Posterior cingulate gyrus (tissue), 11 donors: Measurements from ENCODE around the gene TMEM18.

Experiments
- DNase-seq, 10 donors: peaks; one replicate each; pipeline versions ENCODE4 v3.0.0 to v3.0.0-alpha.2; 2020 to 2021; ENCODE audit warnings: mixed read lengths in 3 of 10
- intact Hi-C: fragments of 100-400 bp; cut with DNase I; formaldehyde crosslinking; loops from one replicate; pipeline ENCODE4 v1.15.1; 2023

TMEM18 gene

DNA sequence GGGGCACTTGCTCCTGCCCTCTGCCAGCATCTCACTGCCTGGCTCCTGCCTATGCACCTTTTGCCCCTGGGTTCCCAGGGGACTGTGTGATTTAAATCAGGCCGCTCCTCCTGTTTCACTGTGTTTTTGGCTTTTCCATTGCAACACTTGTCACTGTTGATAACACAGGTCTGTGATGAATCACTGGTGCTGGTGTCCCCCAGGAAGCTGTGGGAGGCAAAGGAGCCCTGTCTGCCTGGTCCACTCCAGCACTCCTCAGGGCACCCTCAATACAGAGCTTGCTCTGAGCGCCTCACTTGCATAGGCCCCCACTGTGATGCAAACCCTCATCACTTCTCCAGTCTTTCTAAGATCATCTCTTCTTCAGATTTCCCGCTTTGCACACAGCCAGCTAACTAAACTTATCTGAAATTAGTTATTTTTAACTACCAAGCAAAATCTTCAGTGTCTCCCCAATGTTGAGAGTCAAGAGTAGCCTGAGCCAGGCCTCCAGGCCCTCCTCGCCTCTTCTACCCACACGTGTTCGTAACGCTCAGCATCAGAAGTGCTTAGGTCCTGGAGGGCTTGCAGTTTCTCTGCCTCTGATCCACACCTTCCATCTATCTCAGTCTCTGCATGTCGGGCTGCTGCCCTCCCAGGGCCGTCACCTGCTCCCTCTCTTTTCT is 2.8 kb downstream of the TMEM18 start:
- no peak for DNase-seq
- intact Hi-C loops: no loop called here

DNA sequence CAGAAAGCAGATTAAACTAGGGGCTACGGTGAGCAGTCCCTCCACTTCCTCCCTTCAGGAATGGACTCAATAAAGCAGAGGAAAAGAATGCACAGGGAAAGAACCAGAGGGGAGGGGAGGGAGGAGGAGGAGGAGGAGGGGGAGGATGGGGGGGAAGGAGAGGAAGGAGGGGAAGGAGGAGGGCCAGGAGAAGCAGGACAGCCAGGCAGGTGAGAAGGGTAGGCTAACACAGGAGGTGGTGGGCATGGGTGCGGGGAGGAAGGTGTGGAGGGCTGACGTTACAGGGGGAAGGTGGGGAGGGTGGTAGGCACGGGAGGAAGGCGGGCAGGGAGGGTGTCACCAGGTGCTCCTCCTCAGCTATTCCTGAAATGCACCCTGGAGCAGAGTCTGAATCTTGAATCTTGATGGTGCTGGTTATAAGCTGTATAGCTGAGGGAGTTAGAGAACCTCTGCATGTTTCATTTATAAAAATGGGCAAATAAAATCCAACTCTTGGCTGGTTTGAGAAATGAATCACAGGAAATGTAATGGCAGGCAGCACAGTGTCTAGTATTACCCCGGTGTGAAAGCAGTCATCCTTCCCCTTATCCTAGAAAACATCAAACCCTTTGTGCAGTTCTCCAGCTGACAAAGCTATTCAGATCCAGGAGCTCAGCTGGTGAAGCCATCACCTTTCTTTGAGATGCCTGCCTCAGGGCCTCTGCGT is 3.4 kb downstream of the TMEM18 start:
- intact Hi-C loops: no loop called here
- DNase-seq: no peak

DNA sequence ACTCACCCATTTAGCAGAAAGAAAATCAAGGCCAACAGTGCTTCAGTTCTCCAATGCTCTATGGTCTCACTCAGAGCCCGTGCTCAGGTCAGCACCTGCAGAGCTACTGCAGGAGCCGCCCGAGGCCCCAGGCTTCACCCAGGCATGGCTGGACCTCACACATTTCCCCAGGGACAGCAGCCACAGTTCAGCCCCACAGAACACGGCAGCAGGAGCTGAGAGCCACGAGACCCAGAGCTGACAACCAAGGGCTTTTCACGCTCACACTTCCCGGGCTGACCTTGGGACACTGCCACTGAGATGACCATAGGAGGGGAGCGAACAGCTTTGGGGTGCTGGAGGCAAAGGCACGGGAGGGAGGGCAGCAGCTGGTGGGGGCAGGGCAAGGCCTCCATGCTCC is 4.2 kb downstream of the TMEM18 start:
- intact Hi-C loops: no loop called here

DNA sequence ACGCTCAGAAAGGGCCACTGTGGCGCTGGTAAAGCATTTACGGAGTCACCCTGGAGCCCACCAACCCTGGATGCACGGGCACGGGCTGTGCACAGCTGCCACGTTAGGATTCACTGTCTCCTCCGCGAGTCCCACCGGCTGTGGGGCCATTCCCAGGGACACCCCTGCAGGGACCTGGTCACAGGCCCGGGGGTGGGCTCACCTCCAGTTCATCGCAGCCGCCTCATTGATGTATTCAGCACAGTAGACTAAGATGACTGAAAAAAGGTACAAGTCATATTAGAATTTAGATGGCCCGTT is 4.7 kb downstream of the TMEM18 start:
- intact Hi-C loops: no loop called here
- DNase-seq: no peak

More for the DNA sequence above, 4.2 kb downstream of the TMEM18 start:
- DNase-seq: no peak

DNA sequence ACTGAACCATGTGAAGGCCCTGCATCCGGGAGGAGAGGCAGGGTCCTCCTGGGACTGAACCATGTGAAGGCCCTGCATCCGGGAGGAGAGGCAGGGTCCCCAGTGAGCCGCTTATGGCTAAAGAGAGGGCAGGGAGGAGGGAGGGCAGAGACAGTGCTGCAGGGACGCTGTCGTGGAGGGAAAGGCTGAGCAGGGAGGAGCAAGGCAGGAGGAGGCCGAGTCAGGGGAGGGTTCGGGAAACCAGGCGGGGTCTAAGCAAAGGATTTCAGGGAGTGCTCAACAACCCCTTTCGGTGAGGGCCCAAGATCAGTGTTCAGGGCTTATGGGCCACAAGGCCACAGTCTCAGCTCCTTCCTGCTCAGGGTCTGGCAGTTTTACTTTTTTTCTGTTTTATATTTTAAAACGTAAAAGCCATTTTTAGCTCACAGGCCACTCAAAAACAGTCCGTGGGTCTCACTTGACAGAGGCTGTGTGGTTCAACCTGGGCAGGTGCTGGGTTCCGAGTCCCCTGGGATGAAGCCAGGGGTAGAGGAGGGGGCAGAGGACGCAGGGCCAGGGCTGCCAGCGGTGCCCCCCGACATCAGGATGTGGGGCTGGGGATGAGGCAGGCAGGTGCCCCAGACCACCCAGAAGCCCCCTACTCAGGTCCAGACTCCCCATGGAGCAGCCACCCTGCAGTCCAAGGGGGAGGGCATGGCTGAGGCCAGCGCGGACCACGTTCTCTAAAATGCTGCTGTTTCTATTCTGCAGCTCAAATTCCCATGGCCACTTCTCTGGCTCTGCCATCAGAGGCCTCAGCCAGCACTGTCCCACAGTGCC is 5.2 kb downstream of the TMEM18 start:
- no peak for DNase-seq
- intact Hi-C loops: no loop called here

DNA sequence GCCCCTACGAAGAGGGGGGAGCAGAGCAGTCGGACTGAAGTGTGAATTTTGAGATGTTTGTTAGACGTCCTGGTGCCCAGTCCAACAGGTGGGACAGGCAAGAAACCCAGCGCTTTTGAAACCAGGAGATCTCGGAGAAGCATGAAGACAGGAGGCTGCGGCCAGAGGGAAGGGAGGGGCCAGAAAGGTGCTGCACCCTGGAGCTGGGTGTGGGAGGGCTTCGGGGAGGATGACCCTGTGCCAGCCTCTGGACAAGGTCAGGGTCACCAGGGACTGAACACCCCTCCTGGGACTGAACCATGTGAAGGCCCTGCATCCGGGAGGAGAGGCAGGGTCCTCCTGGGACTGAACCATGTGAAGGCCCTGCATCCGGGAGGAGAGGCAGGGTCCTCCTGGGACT is 6.1 kb downstream of the TMEM18 start:
- intact Hi-C loops: no loop called here
- DNase-seq: no peak

DNA sequence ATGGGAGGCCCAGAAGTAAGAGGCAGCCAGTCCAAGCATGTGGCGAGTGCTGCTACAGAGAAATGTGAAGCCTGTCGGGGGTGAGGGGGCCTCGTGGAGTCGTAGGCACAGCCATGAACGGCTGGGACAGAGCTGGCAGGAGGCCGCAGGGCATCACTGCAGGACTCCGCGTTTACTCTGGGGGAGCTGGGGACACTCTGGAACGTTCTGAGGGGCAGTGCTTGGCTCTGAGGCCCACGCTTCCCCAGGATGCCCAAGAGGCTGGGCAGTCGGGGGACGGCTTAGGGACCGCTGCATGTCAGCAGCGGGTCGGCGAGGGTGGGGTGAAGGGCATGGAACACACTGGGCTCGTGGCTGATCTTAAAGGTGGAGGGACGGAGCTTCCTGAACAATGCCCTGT is 6.6 kb downstream of the TMEM18 start:
- DNase-seq: no peak
- intact Hi-C loops: no loop called here

DNA sequence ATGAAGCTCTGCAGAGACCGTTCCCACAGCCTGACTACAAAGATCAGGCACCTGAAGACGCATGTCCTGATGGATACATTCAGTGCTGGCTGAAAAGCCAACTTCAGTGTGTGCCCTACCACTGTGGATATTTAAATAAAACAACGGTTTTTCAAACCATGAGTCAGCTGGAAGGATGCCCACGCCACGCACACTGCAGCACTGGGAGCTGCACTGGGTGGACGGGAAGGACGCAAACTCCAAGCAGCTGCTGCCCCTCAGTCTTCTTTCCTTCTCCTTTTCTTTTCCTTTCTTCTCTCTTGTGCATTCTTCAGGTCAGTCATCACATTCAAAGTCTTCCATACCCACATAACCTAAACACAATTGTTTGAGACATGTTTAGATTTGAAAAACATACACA is 7.9 kb downstream of the TMEM18 start:
- DNase-seq: peak in 3 of 10 donors; percentile 24 to 90 (median 44)
- intact Hi-C loops: no loop called here

DNA sequence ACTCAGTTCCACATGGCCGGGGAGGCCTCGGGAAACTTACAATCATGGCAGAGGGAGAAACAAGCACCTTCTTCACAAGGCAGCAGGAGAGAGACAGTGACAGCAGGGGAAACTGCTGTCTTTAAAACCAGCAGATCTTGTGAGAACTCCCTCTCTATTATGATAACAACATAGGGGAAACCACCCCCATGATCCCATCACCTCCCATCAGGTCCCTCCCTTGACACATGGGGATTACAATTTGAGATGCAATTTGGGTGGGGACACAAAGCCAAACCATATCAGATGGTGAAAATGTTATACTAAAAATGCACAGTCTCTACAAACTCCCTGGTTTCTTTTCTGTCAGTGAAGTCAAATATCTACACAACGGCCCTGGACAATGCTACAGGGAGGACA is 9.2 kb downstream of the TMEM18 start:
- intact Hi-C loops: no loop called here
- no peak for DNase-seq

DNA sequence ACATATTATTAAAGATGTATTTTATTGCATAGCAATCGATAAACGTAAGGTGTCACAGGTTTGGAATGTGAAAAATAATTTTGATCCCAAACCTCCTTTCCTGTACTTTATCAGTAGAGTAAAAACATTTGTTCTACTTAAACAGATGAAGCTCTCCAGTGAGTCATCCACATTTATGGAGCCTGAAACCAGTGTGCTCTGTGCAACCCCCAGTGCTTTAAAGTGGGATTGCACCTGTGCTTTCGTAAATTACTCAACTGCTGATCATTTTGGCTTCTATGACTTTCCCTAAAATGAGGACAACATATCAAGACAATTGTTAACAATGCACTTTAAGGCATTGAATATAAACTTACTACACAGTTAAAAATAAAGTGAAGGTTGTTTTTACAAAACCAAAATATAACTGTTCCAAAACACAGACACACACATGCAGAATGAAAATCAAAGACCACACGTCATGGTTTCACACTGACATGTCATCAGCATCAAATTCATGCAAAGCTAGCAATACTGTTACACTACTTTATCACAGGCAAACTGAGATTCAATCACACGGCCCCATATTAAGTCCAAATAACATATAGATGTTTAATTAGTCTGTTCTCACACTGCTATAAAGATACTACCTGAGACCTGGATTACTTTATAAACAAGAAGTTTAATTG is 9.7 kb downstream of the TMEM18 start:
- intact Hi-C loops: no loop called here

DNA sequence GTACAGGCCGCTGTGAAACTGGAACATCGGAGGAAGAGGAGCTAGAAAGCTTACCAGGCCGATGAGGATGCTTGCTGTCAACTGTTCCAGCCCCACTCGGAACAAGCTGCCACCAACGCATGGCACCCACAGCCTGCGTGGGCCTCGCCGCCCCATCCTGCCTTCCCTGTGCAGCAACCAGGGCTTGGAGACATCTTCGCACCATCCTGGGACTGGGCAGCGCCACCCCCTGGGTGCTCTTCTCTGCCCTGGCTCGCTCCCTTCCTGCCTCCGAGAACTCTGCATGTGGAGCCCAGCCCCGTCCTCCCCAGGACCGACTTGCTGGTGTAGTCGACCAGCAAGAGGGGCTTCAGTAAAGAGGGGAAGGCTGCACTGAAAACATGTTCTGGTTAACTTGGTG is 10.8 kb downstream of the TMEM18 start:
- no peak for DNase-seq
- intact Hi-C loops: no loop called here

More for the DNA sequence above, 9.7 kb downstream of the TMEM18 start:
- no peak for DNase-seq

DNA sequence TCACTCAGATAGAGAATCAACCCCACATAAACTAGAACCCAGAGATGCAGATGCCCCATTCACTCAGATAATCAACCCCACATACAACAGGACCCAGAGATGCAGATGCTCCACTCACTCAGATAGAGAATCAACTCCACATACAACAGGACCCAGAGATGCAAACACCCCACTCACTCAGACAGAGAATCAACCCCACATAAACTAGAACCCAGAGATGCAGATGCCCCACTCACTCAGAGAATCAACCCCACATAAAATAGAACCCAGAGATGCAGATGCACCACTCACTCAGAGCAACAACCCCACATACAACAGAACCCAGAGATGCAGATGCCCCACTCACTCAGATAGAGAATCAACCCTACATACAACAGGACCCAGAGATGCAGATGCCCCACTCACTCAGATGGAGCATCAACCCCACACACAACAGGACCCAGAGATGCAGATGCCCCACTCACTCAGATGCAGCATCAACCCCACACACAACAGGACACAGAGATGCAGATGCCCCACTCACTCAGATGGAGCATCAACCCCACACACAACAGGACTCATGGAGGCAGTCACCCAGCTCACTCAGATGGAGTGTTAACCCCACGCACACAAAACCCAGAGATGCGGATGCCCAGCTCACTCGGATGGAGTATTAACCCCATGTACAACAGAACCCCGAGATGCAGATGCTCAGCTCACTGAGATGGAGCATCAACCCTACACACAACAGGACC is 11.7 kb downstream of the TMEM18 start:
- intact Hi-C loops: no loop called here
- DNase-seq: no peak

DNA sequence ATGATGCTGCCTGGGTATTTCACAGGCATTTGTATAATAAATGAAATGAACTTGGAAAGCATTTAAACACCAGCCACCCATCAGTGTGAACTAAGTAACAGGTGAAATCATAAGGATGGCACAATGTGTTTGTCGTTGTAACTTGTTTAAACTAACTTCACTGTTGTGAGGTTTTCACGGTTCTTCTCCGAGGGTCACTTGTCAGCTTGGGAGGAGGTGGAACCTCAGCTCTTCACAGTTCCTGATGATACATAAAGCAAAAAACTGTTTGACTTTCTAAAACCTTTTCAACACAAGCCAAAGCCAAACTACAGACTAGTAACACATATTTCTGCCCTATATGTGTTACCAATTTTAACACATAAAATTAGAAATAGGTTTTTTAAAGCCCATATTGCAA is 13.1 kb downstream of the TMEM18 start:
- intact Hi-C loops: no loop called here
- DNase-seq: no peak

DNA sequence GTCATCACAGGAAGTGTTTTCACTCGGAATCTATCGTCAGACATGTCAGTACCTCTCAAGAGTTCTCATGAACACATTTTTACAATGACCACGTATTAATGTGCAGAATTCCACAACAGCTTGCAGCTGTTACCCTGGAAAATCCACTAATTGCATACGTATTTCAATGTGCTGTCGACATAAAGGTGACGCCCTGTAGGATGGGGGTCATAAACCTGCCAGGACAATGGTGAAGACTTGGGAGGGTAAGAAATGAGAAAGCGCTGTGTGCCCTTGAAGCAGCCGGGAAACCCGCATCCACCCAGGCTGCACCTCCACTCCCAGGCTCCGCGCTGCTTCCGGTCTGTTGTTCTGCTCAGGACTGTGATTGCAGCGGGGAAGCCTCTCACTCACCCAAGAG is 14.0 kb downstream of the TMEM18 start:
- DNase-seq: no peak
- intact Hi-C loops: no loop called here

DNA sequence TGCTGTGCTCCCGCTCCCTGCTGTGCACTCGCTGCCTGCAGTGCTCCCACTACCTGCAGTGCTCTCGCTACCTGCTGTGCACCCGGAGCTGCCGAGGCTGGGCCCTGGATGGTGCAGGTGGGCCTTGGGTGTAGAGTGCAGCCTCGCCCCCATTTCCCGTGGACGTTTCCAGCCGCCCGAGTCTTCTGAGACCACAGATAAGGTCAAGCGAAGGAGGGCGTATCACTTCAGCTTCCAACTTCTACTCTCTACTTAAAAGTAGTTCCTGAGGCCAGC is 15.9 kb downstream of the TMEM18 start:
- intact Hi-C loops: no loop called here
- DNase-seq: peak in 1 of 10 donors; percentile 73

DNA sequence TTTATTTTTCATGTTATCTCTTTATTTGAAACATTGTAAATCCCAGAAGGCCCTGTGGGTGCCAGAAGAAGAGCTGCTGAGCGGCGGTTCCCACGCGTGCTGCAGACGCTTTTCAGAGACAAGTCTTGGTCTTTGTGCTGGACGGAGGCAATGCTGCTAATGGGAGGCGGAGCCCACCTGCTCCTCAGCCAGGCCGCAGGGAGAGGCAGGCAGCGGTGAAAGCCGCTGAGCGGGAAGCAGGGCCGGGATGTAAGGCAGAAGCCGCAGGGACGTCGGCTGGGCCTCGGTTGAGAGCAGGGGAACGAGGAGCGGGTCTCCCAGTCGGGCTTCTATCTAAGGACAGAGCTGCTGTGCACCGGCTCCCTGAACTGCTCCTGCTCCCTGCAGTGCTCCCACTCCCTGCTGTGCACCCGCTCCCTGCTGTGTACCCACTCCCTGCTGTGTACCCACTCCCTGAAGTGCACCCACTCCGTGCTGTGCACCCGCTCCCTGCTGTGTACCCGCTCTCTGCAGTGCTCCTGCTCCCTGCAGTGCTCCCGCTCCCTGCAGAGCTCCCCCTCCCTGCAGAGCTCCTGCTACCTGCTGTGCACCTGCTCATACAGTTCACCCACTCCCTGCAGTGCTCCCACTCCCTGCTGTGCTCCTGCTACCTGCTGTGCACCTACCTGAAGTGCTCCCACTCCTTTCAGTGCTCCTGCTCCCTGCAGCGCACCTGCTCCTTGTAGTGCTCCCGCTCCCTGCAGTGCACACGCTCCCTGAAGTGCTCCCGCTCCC is 16.4 kb downstream of the TMEM18 start:
- DNase-seq: no peak
- intact Hi-C loops: no loop called here

DNA sequence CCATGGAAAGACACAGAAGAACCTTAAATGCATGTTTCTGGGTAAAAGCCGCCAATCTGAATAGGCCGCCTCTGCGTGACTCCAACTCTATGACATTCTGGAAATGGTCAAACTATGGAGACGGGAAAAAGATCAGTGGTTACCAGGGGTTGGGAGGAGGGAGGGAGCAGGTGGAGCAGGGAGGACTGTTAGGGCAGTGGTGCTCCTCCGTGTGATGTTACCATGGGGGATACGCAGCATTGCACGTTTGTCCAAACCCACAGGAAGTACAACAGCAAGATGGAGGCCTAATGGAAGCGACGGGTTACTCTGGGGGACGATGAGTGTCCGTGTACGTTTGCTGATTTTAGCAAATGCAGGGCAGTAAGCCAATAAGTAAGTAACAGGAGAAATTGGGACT is 17.2 kb downstream of the TMEM18 start:
- intact Hi-C loops: no loop called here
- DNase-seq: no peak

DNA sequence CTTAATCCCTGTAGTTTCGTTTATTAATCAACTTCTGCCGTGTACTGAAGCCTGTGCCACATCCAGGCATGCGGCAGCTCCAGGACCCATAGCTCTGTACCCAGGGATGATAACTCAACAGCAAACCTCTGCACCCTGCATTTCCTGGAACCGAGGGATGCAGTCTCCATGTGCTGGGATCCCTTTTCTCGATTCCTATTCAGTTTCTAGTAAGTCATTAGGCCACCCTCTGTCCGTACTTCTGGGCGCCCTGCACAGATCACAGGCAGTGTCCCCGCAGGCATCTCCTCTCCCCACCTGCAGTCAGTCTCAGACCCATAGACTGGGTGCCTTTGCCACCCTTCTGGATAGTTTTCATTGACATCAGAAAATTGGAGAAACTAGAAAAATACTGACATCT is 18.8 kb downstream of the TMEM18 start:
- no peak for DNase-seq
- intact Hi-C loops: no loop called here

DNA sequence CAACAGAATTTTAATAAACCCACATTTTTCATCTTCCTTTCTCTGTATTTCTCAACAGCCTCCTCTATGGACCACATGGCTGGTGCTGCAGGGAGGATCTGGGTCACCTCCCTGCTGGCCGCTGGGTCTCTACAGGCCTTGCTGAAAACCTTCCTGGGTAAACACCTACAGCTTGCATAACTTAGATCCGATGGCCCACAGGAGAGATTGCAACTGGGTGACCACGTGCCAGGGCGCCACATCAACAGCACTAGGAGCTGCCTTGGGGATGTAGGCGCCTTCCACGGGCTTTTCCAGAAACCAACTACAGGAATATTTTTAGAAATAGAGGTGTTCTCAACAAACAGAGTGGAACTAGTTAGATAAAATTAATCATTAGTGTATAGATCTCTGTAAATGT is 19.4 kb downstream of the TMEM18 start:
- no peak for DNase-seq
- intact Hi-C loops: no loop called here

DNA sequence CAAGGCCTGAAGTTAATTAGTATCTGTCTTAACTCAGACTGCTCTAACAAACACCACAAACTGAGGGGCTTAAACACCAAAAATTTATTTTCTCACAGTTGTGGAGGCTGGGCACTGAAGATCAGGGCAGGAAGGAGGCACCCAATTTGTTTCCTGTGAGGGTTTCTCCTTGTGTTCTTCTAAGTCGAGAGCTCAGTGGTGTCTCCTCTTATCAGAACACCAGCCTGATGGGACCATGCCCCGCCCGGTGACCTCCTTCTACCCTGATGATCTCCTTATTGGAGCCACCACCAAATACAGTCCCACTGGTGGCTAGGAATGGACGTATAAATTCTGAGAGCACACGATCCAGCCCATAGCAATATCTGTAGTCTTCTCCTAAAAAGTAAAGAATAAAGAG is 20.5 kb downstream of the TMEM18 start:
- DNase-seq: no peak
- intact Hi-C loops: no loop called here
